PFSK-1 (cell line): ENCODE data around the gene ASCL2.

ENCODE experiments used
- FOXP2 ChIP-seq: optimal IDR thresholded peaks from 2 replicates; pipeline ENCODE3; 2011; ENCODE audit warnings: borderline replicate concordance, control low read depth, inconsistent platforms; ENCODE audit not compliant: insufficient read depth; ENCODE audit errors: extremely low read length, extremely low read depth
- POLR2AphosphoS5 ChIP-seq: IDR thresholded peaks from 2 replicates; pipeline ENCODE4 v1.6.1; 2012; ENCODE audit warnings: low read depth, mild to moderate bottlenecking, control low read depth, low read length, moderate library complexity
- REST ChIP-seq, 2 experiments: IDR thresholded peaks; 2 replicates each; pipeline versions ENCODE4 v1.6.1 to v1.8.0; 2011 to 2012; ENCODE audit warnings: low read depth in 2 of 2, low read length in 2 of 2, control low read depth in 1 of 2, inconsistent platforms in 1 of 2, mild to moderate bottlenecking in 1 of 2, moderate library complexity in 1 of 2; ENCODE audit not compliant: insufficient read depth in 1 of 2
- SIN3A ChIP-seq: IDR thresholded peaks from 2 replicates; pipeline ENCODE4 v1.6.1; 2012; ENCODE audit warnings: mild to moderate bottlenecking, low read length, moderate library complexity, borderline replicate concordance; ENCODE audit not compliant: insufficient read depth
- TAF1 ChIP-seq: IDR thresholded peaks from 2 replicates; pipeline ENCODE4 v1.6.1; 2012; ENCODE audit warnings: low read length, control low read depth, borderline replicate concordance; ENCODE audit not compliant: insufficient read depth

Gene ASCL2

GRCh38 chr11:2256293-2256913 is 14.0 kb downstream of the ASCL2 start:
- no peak for TF ChIP-seq FOXP2
- no peak for TF ChIP-seq SIN3A
- TF ChIP-seq REST (IDR thresholded peaks at IDR 0.05; ENCODE audit: insufficient read depth in 1 of 2, low read depth in 2 of 2, low read length in 2 of 2), result no peak
- no peak for TF ChIP-seq POLR2AphosphoS5
- TF ChIP-seq TAF1, result no peak

DNA sequence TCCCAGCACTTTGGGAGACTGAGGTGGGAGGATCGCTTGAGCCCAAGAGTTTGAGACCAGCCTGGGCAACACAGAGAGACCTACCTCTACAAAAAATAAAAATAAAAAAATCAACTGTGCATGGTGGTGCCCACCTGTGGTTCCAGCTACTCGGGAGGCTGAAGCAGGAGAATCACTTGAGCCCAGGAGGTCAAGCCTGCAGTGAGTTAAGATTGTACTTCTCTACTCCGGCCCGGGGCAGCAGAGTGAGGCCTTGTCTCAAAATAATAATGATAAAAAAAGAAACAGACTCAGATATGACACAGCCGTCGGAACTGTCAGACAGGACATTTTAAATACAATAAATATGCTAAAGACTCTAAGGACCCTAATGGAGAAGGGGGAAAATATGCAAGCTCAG is 18.4 kb downstream of the ASCL2 start:
- TF ChIP-seq REST (IDR thresholded peaks at IDR 0.05; ENCODE audit: insufficient read depth in 1 of 2, low read depth in 2 of 2, low read length in 2 of 2) (no peak), POLR2AphosphoS5 (no peak), TAF1 (no peak), SIN3A (no peak), FOXP2 (no peak)

GRCh38 chr11:2251138-2251537 is 19.2 kb downstream of the ASCL2 start:
- TF ChIP-seq REST (IDR thresholded peaks at IDR 0.05; ENCODE audit: insufficient read depth in 1 of 2, low read depth in 2 of 2, low read length in 2 of 2) (no peak), FOXP2 (no peak), SIN3A (no peak), POLR2AphosphoS5 (no peak), TAF1 (no peak)

GRCh38 chr11:2250485-2250884 is 19.9 kb downstream of the ASCL2 start:
- TF ChIP-seq FOXP2 (no peak), SIN3A (no peak), POLR2AphosphoS5 (no peak), REST (IDR thresholded peaks at IDR 0.05; ENCODE audit: insufficient read depth in 1 of 2, low read depth in 2 of 2, low read length in 2 of 2) (no peak), TAF1 (no peak)
